OCI-LY1 (cell line): Measurements from ENCODE around the gene ZNF106.

Source experiments
- H2AFZ ChIP-seq: fragments of 200-600 bp; sonication (generic), shearing (Covaris generic); 2 replicates; pipeline ENCODE4 v1.6.0; 2014; ENCODE audit warnings: antibody characterized with exemption, mild to moderate bottlenecking, low read length
- H3F3A ChIP-seq: fragments of 200-600 bp; sonication (generic), shearing (Covaris generic); 2 replicates; pipeline ENCODE4 v1.6.0; 2014; ENCODE audit warnings: mild to moderate bottlenecking, antibody characterized with exemption, low read length, moderate library complexity; ENCODE audit not compliant: insufficient read depth
- H3K27ac ChIP-seq: fragments of 200-600 bp; sonication (generic); 2 replicates; pipeline ENCODE4 v1.5.1; 2014; ENCODE audit warnings: low read length, mixed run types, mild to moderate bottlenecking, low read depth; ENCODE audit not compliant: poor library complexity, severe bottlenecking
- H3K27me3 ChIP-seq: fragments of 200-600 bp; sonication (generic); 2 replicates; pipeline ENCODE4 v1.6.0; 2014; ENCODE audit warnings: antibody characterized with exemption, mild to moderate bottlenecking, low read length, moderate library complexity; ENCODE audit not compliant: insufficient read depth
- H3K36me3 ChIP-seq: fragments of 200-600 bp; sonication (generic); 2 replicates; pipeline ENCODE4 v1.6.1; 2014; ENCODE audit warnings: mild to moderate bottlenecking, antibody characterized with exemption, low read length, moderate library complexity, mixed read lengths; ENCODE audit not compliant: insufficient read depth
- H3K4me1 ChIP-seq: fragments of 200-600 bp; sonication (generic); 2 replicates; pipeline ENCODE4 v1.5.1; 2014; ENCODE audit warnings: mild to moderate bottlenecking, low read length, moderate library complexity; ENCODE audit not compliant: insufficient read depth, severe bottlenecking
- H3K4me2 ChIP-seq: fragments of 200-600 bp; sonication (generic), shearing (Covaris generic); 2 replicates; pipeline ENCODE4 v1.6.1; 2014; ENCODE audit warnings: low read length
- H3K4me3 ChIP-seq: fragments of 200-600 bp; sonication (generic); 2 replicates; pipeline ENCODE4 v1.5.1; 2014; ENCODE audit warnings: low read length, low read depth, mild to moderate bottlenecking, mixed read lengths; ENCODE audit not compliant: poor library complexity, severe bottlenecking
- H3K79me2 ChIP-seq: fragments of 200-600 bp; shearing (Covaris generic); 2 replicates; pipeline ENCODE4 v1.6.1; 2016; ENCODE audit warnings: mixed run types, low read length, mixed read lengths; ENCODE audit not compliant: insufficient read depth
- H3K9ac ChIP-seq: fragments of 200-600 bp; sonication (generic), shearing (Covaris generic); 2 replicates; pipeline ENCODE4 v1.6.1; 2014; ENCODE audit warnings: mild to moderate bottlenecking, low read length, mixed read lengths
- H3K9me2 ChIP-seq: fragments of 200-600 bp; sonication (generic), shearing (Covaris generic); 2 replicates; pipeline ENCODE4 v1.6.1; 2014; ENCODE audit warnings: low read depth, mild to moderate bottlenecking, low read length, mixed read lengths
- H3K9me3 ChIP-seq: fragments of 200-600 bp; shearing (Covaris generic); 2 replicates; pipeline ENCODE4 v1.6.1; 2014; ENCODE audit warnings: low read length, mixed read lengths
- H4K20me1 ChIP-seq: fragments of 200-600 bp; sonication (generic), shearing (Covaris generic); 2 replicates; pipeline ENCODE4 v1.6.0; 2016; ENCODE audit warnings: mild to moderate bottlenecking, low read length; ENCODE audit not compliant: insufficient read depth
- CTCF ChIP-seq: fragments of 200-600 bp; sonication (generic), shearing (Covaris generic); IDR thresholded peaks from 2 replicates; pipeline ENCODE4 v1.5.1; 2017; ENCODE audit warnings: mild to moderate bottlenecking, antibody characterized with exemption, low read length, moderate library complexity, mixed read lengths
- EZH2 ChIP-seq: fragments of 200-600 bp; sonication (generic), shearing (Covaris generic); IDR thresholded peaks from 2 replicates; pipeline ENCODE4 v1.8.0; 2017; ENCODE audit warnings: borderline replicate concordance, mixed run types, mild to moderate bottlenecking, antibody characterized with exemption, low read length, moderate library complexity, mixed read lengths

The ZNF106 gene

GRCh38 chr15:42471002-42471401, 19.9 kb downstream of the ZNF106 start:
- H3K4me1 ChIP-seq = peaks cover 36% of the 10 kb centered on the region
- H2AFZ ChIP-seq = no peak overlapping the region
- TF ChIP-seq EZH2 (no peak), CTCF (no peak)
- H3K4me3 ChIP-seq = no peak overlapping the region
- H3K4me2 ChIP-seq = no peak overlapping the region
- H3K36me3 ChIP-seq = peaks cover 35% of the 10 kb centered on the region; the same call in 1 of the 2 replicates
- peak overlapping the region; percentile 10; the same call in 1 of the 2 replicates for H3K9ac ChIP-seq
- H4K20me1 ChIP-seq = no peaks in the 10 kb centered on the region
- no peaks in the 10 kb centered on the region for H3K9me2 ChIP-seq
- H3K9me3 ChIP-seq = no peaks in the 10 kb centered on the region
- H3K79me2 ChIP-seq = peaks cover 25% of the 10 kb centered on the region
- H3F3A ChIP-seq = no peaks in the 10 kb centered on the region
- H3K27me3 ChIP-seq = no peaks in the 10 kb centered on the region
- H3K27ac ChIP-seq = no peak overlapping the region

DNA sequence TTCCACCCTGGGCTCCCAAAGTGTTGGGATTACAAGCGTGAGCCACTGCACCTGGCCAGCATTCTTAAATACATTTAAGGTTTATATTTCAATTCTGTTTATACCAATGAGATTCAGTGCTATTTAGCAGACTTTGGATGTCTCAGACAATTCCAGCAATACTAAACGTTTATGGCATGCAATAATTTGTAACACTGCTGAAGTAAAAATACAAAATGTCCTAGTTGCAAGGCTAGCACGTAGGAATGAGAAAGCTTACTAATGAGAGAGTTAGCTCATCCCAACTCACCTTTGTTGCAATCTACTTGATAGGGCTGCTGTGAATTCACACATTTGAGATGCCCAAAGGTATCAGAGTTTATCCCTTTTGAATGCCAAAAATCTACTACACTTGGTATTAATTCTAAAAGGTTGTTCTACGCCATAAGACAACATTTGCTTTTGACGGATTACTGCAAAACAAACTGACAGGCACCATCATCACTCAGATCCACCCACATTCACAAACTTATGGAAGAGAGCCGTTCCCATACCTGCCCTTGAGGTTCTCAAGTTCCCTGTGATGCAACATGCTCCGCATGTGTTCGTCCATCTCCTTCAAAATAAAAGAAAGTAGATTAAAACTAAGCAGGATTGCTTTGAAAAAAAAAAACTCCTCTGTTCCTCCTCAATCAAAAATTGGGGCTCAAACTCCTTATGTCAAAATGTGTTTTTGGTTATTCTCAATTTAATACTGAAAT, 25.3 kb downstream of the ZNF106 start:
- H3K9me3 ChIP-seq = no peaks in the 10 kb centered on the region
- H3K79me2 ChIP-seq = 0 out of 2 replicates have a peak, but pooled peaks cover 7% of the 10 kb centered on the region
- H3K4me1 ChIP-seq = peaks cover 14% of the 10 kb centered on the region
- no peak overlapping the region for H3K4me2 ChIP-seq
- H3K36me3 ChIP-seq = peaks cover 67% of the 10 kb centered on the region
- H3K9me2 ChIP-seq = no peaks in the 10 kb centered on the region
- no peak overlapping the region for H3K9ac ChIP-seq
- H3K27me3 ChIP-seq = no peaks in the 10 kb centered on the region
- no peak overlapping the region for H3K27ac ChIP-seq
- no peak overlapping the region for H2AFZ ChIP-seq
- TF ChIP-seq CTCF = no peak
- no peak for TF ChIP-seq EZH2
- H3F3A ChIP-seq = no peaks in the 10 kb centered on the region
- no peak overlapping the region for H3K4me3 ChIP-seq
- H4K20me1 ChIP-seq = no peaks in the 10 kb centered on the region

DNA sequence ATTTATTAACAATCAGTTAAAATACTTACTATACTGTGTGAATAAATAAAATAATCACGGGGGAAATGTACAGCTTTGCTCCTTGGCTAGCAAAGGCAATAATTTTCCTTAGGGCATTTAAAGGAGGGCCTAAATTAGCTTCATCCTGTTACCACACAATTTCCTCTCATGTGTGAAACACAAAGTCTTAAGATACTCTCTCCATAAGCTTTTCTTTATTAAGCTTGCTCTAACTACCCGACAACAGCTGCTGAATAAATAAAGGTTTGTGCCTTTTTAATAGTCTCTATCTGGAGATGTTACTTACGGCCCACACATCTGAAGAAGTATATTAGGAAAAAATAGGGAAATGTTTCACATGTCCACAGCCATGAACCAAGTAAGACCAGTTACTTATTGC, 29.7 kb downstream of the ZNF106 start:
- peaks cover 48% of the 10 kb centered on the region for H3K4me1 ChIP-seq
- H4K20me1 ChIP-seq = no peaks in the 10 kb centered on the region
- no peaks in the 10 kb centered on the region for H3K9me3 ChIP-seq
- H3K4me2 ChIP-seq = peak overlapping the region; percentile 9; the same call in 1 of the 2 replicates
- TF ChIP-seq EZH2 = no peak
- no peak for TF ChIP-seq CTCF
- H3K4me3 ChIP-seq = no peak overlapping the region
- no peaks in the 10 kb centered on the region for H3K27me3 ChIP-seq
- no peak overlapping the region; the same call in 1 of the 2 replicates for H3K9ac ChIP-seq
- peak overlapping the region; percentile 64 for H3K27ac ChIP-seq
- H3K9me2 ChIP-seq = no peaks in the 10 kb centered on the region
- peaks cover 13% of the 10 kb centered on the region for H3K79me2 ChIP-seq
- no peak overlapping the region for H2AFZ ChIP-seq
- peaks cover 42% of the 10 kb centered on the region for H3K36me3 ChIP-seq
- H3F3A ChIP-seq = no peaks in the 10 kb centered on the region
